Kidney (tissue), 14 donors: ENCODE measurements around the gene TRIM41. TPM values are rescaled to one million over a fixed set of nuclear protein-coding genes. Genes with fewer than 3 reads are reported as not detected.
"Not testable (repeated sequence)": the region's sequence is repeated elsewhere in the genome, so short reads cannot be mapped to it uniquely, and the experiment has no call there.

Experiments used
- DNase-seq, 5 donors: peaks; one replicate each; pipeline ENCODE4 v3.0.0-alpha.2; 2013 to 2020
- FAIRE-seq: peaks from 2 replicates; lab custom pipeline; 2012; peaks lifted over from hg19 to GRCh38; lab: Jason Lieb, UNC
- H3K27ac ChIP-seq, 2 donors: one replicate each; pipeline ENCODE4 v1.7.0; 2013; ENCODE audit warnings: low read depth in 2 of 2, low read length in 2 of 2, inconsistent platforms in 1 of 2
- H3K27me3 ChIP-seq: one replicate; pipeline ENCODE4 v1.7.1; 2013; ENCODE audit warnings: low read length, inconsistent platforms; ENCODE audit not compliant: control insufficient read depth, insufficient read depth
- H3K36me3 ChIP-seq, 3 donors: one replicate each; pipeline versions ENCODE4 v1.7.0 to v1.7.1; 2013; ENCODE audit warnings: low read length in 3 of 3, control low read depth in 1 of 3, inconsistent platforms in 1 of 3; ENCODE audit not compliant: insufficient read depth in 3 of 3, control insufficient read depth in 2 of 3
- H3K4me1 ChIP-seq, 3 donors: one replicate each; pipeline versions ENCODE4 v1.7.0 to v1.7.1; 2013; ENCODE audit warnings: low read length in 3 of 3, inconsistent platforms in 1 of 3, low read depth in 1 of 3; ENCODE audit not compliant: control insufficient read depth in 2 of 3, insufficient read depth in 2 of 3
- H3K4me3 ChIP-seq, 3 donors: one replicate each; pipeline versions ENCODE4 v1.7.0 to v1.8.1; 2013; ENCODE audit warnings: low read length in 3 of 3, control low read depth in 1 of 3, inconsistent platforms in 1 of 3
- H3K9ac ChIP-seq, 3 donors: one replicate each; pipeline versions ENCODE4 v1.7.0 to v1.7.1; 2013; ENCODE audit warnings: low read length in 3 of 3, control low read depth in 1 of 3, inconsistent platforms in 1 of 3
- H3K9me3 ChIP-seq, 3 donors: one replicate each; pipeline versions ENCODE4 v1.7.0 to v1.7.1; 2013; ENCODE audit warnings: low read length in 3 of 3, control low read depth in 1 of 3, inconsistent platforms in 1 of 3; ENCODE audit not compliant: control insufficient read depth in 2 of 3, insufficient read depth in 1 of 3
- CTCF ChIP-seq: IDR thresholded peaks from 3 replicates; pipeline ENCODE4 v1.5.1; 2012; ENCODE audit warnings: mild to moderate bottlenecking, moderate library complexity, borderline replicate concordance; ENCODE audit not compliant: insufficient read depth; ENCODE audit errors: extremely low read depth
- intact Hi-C: fragments of 100-400 bp; cut with DNase I; formaldehyde crosslinking; loops from one replicate; pipeline ENCODE4 v1.11.1; 2022
- microRNA-seq: library from miRNA; unstranded; fragments of <30 nt; microRNA quantifications from one replicate; pipeline ENCODE4 v1.2.0, GENCODE V29; 2020
- polyA plus RNA-seq: library from polyadenylated mRNA; stranded (reverse); fragments of 350-450 nt; fragmentation: Illumina TruSeq; extraction: RNeasy Lipid Tissue Mini Kit (QIAGEN cat#74804); gene quantifications from one replicate; pipeline ENCODE4 v1.2.3, GENCODE V29; 2014; ENCODE audit warnings: low read depth, low replicate concordance; ENCODE audit not compliant: insufficient read depth
- total RNA-seq: library from RNA; stranded (reverse); fragmentation: NEBNext Ultra II Directional; extraction: Animal tissue kit (Norgen Biotek cat#: 25700); gene quantifications from one replicate; pipeline ENCODE4 v1.2.1, GENCODE V29; 2021
- donor health status: control.
- donor health status: control.
- donor health status: control.
- donor health status: control.
- donor health status: control.
- donor health status: DM: yes; HTN: yes; CAD: no.
- donor health status: Normal renal cell carcinoma (clear cell type).

The TRIM41 gene
- total and polyA plus RNA-seq, 2 donors from 2014 or later, result 21.8 to 34.9 TPM

DNA sequence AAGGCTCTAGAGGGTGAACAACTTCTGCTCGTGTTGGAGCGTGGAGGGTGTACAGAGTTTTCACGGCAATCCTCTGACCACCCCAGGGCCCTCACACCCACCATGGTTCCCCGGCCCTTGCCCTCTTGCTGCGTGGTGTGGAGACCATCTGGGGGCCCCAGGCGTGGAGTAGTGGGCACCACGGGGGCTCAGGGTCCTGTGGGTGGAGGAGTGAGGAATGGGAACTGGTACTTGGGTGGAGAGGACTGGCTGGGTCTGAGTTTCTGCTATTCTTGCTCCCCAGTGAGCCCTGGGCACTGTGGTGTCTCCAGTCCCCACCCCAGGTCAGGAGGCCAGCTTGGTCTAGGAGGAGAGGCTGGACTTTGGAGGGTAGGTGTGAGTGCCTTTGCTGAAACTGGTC is 59.8 kb downstream of the TRIM41 start:
- DNase-seq, result no peak
- Histone ChIP-seq H3K27me3 (no peaks in the 10 kb centered on the region), H3K36me3 (no peaks in the 10 kb centered on the region), H3K4me3 (no peak overlapping the region), H3K4me1 (no peaks in the 10 kb centered on the region), H3K9ac (no peak overlapping the region), H3K9me3 (no peaks in the 10 kb centered on the region), H3K27ac (no peak overlapping the region)
- FAIRE-seq, result no peak
- TF ChIP-seq CTCF, result no peak
- intact Hi-C loops, result no loop called here

DNA sequence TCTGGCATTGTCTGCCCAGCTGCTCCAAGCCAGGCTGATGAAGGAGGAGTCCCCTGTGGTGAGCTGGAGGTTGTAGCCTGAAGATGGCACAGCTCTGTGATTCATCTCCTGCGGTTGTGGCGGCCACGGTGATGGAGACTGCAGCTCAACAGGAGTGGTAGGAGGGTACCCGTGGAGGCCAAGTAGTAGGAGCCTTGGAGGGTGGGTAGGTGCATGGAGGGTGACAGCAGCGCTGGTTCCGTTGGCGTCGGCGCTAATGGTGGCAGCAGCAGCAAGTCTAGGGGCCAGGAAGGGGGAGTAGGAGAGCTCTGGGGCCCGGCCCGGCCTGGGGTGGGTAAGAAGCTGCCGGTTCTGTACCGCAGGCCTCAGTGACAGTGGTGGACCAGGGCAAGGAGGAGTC is 60.3 kb downstream of the TRIM41 start:
- no peak for DNase-seq
- intact Hi-C loops, result no loop called here

DNA sequence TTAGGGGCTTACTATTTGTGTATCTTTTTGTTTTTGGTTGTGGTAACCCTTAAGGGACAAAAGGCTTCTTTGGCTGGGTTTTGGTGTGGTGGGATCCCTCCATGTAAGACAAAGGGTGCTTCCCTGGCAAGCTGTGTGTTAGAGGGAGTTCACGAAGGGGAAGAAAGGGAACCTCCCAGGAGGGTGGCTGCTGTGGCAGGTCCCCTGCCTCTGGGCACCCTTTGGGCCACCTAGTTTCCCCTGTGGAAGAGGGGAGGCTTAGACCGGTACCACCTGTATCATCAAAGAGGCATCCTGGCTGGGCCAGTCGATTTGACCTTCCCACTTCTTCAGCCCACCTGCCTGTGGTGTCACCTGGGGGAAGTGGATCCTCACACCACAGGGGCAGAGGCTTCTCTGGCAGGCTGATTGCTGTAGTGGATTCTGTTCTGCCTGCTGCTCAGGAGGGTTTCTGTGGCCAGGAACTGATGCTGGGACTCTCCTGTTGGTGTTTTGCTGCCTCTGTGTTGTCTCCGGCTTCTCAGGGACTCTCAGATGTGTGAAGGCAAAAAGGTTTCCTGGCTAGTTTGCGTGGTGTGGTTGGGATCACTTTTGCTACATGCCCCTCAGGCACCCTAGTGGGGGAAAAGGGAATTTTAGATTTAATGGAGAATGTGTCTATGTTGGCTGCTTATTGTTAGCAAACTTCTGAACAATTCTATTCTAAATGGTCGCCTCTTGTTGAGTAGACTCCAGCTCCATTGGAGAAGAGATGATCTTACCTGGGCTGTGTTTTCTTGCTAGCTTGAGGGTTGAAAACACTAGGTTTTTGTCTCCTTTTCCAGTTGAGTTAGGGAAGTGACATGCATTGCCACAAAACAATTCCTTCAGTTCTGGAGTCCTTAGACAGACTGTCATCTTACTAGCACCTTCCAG is 61.0 kb downstream of the TRIM41 start:
- H3K36me3 ChIP-seq, H3K27me3 ChIP-seq, H3K9ac ChIP-seq, H3K4me3 ChIP-seq, intact Hi-C loops, H3K4me1 ChIP-seq, H3K27ac ChIP-seq, DNase-seq, H3K9me3 ChIP-seq, FAIRE-seq: not testable (repeated sequence)

More for the DNA sequence above, 60.3 kb downstream of the TRIM41 start:
- no peak overlapping the region for H3K4me3 ChIP-seq
- no peak overlapping the region for H3K27ac ChIP-seq
- H3K9ac ChIP-seq, result no peak overlapping the region
- H3K4me1 ChIP-seq, result no peaks in the 10 kb centered on the region
- TF ChIP-seq CTCF, result no peak
- H3K27me3 ChIP-seq, result no peaks in the 10 kb centered on the region
- no peak for FAIRE-seq
- H3K9me3 ChIP-seq, result no peaks in the 10 kb centered on the region
- H3K36me3 ChIP-seq, result no peaks in the 10 kb centered on the region

Small RNA genes lying within 50 kb of the gene (microRNA-seq; reads per million reads assigned to microRNA genes)
- not detected for gene MIR4638

Other genes starting within 250 kb of the TRIM41 start
- gene BTNL3, start 234.4 kb upstream of the TRIM41 start, total RNA-seq, result not detected
- 0.30 TPM for gene BTNL3, start 234.4 kb upstream of the TRIM41 start, polyA plus RNA-seq
- 11.9 TPM for gene BTNL9, start 183.0 kb upstream of the TRIM41 start, total RNA-seq
- 8.6 TPM for gene BTNL9, start 183.0 kb upstream of the TRIM41 start, polyA plus RNA-seq
- gene OR2V1, start 92.1 kb upstream of the TRIM41 start, total RNA-seq, result not detected
- gene OR2V1, start 92.1 kb upstream of the TRIM41 start, polyA plus RNA-seq, result not detected
- gene OR2V2, start 75.7 kb upstream of the TRIM41 start, total RNA-seq, result not detected
- not detected for gene OR2V2, start 75.7 kb upstream of the TRIM41 start, polyA plus RNA-seq
- 6.3 TPM for gene TRIM7, start 18.1 kb upstream of the TRIM41 start, total RNA-seq
- gene TRIM7, start 18.1 kb upstream of the TRIM41 start, polyA plus RNA-seq, result 5.7 TPM
- 1,240 TPM for gene RACK1, start 20.6 kb downstream of the TRIM41 start, total RNA-seq
- gene RACK1, start 20.6 kb downstream of the TRIM41 start, polyA plus RNA-seq, result 1,699 TPM
- gene TRIM52, start 37.9 kb downstream of the TRIM41 start, total RNA-seq, result 18.4 TPM
- gene TRIM52, start 37.9 kb downstream of the TRIM41 start, polyA plus RNA-seq, result 9.7 TPM
- gene OR4F3, start 144.0 kb downstream of the TRIM41 start, total RNA-seq, result not detected
- not detected for gene OR4F3, start 144.0 kb downstream of the TRIM41 start, polyA plus RNA-seq